B cell (primary cell): Measurements from ENCODE around the gene DPY19L1.
"Not testable (repeated sequence)": the region's sequence is repeated elsewhere in the genome, so short reads cannot be mapped to it uniquely, and the experiment has no call there.

Source experiments
- CTCF ChIP-seq: fragments of 200-600 bp; IDR thresholded peaks from one replicate; pipeline ENCODE4 v1.8.0; 2022; ENCODE audit warnings: antibody characterized with exemption, mild to moderate bottlenecking
- EZH2 ChIP-seq: IDR thresholded peaks from 2 replicates; pipeline ENCODE4 v1.6.1; 2012; ENCODE audit warnings: borderline replicate concordance, low read depth, mild to moderate bottlenecking, moderate library complexity, low read length; ENCODE audit not compliant: insufficient read depth, poor library complexity, severe bottlenecking

- not testable (repeated sequence) for TF ChIP-seq CTCF, EZH2
Observed at GRCh38 chr7:34917515-34917914, 119.8 kb downstream of the DPY19L1 start.
